ENCODE measurements around the gene PLCB4. TPM values are rescaled to one million over a fixed set of nuclear protein-coding genes. Genes with fewer than 3 reads are reported as not detected.
A peak's percentile ranks its signal among the peaks of the same experiment; 100 is the strongest.
"Not testable (repeated sequence)": the region's sequence is repeated elsewhere in the genome, so short reads cannot be mapped to it uniquely, and the experiment has no call there.

PLCB4 gene
- polyA plus RNA-seq (ENCODE audit: insufficient read length in 3 of 3), result 10 to 100 TPM; 13.1 to 15.7 (median 13.9) TPM

- peak; percentile 33 to 42 (median 38) for DNase-seq (ENCODE audit: low read depth in 3 of 3, low spot score in 2 of 3)
Observed at GRCh38 chr20:9068841-9069663, at the start of gene PLCB4. PLCB4 (plus strand) TSS chr20:9069087; CDS start chr20:9307815, 238,728 bp downstream.

GRCh38 chr20:9019833-9020232, 49.1 kb upstream of the PLCB4 start:
- no peak for DNase-seq (ENCODE audit: low read depth in 3 of 3, low spot score in 2 of 3)

GRCh38 chr20:9021216-9021615, 47.7 kb upstream of the PLCB4 start:
- DNase-seq (ENCODE audit: low read depth in 3 of 3, low spot score in 2 of 3), result no peak

DNA sequence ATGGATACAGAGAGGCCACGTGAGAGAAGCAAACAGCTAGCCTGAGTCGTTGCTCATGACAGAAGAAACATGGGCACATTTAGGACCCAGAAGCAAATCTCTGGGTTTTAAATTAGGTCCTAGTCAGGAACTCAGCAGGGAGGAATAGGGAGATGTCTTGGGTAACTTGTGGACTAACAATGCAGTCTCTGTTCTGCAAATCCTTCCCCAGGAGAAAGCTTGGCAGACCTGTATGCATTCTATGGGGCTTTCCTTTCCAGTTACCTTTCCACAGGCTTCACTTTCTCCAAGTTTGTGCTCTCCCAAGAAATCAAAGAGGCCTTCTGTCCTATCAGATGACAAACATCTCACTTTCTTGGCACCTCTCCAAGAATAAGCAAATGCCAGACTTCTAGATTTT, 47.2 kb upstream of the PLCB4 start:
- DNase-seq (ENCODE audit: low read depth in 3 of 3, low spot score in 2 of 3), result no peak

DNA sequence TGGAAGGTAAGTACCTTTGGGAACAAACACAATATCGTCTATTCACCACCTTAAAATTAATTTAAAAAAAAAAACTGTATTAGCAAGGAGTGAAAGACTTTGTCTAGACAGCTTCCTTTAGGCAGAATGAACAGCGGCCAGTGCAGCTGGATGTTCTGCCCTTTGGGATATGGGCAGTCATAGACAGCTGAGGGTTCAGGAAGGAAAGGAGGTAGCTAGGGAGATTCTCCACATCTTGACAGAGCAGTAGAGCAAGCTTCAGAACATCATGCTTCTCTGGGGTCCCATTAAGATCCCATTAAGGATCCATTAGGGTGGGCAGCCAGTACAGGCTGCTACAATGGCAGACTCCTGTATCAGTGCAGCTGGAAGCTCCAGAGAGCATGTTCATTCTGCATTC, 46.5 kb upstream of the PLCB4 start:
- no peak for DNase-seq (ENCODE audit: low read depth in 3 of 3, low spot score in 2 of 3)

DNA sequence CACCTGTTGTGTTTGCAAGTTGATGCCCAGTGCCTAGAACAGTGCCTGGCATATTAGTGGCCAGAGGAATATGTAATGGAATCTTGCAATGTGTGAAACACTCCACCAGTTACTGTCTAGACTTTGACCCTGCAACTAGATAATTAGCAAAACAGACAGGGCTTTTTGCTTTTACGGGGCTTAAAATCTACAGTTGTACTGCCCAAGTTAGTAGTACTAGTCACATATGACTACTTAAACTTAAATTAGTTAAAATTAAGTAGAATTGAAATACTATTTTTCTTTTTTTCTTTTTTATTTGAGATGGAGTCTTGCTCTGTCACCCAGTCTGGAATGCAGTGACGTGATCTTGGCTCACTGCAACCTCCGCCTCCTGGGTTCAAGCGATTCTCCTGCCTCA, 44.3 kb upstream of the PLCB4 start:
- no peak for DNase-seq (ENCODE audit: low read depth in 3 of 3, low spot score in 2 of 3)

DNA sequence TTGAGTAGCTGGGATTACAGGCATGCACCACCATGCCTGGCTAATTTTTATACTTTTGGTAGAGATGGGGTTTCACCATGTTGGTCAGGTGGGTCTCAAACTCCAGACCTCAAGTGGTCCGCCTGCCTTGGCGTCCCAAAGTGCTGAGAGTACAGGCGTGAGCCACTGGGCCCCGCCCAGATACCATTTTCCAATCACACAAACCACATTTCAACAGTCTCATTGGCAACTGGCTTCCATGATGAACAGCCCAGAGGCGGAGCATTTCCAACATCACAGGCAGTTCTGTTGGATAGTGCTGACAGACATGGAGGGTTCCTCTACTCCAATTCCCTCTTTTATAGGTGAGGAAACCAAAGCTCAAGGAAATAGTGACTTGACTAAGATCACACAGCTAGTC, 43.9 kb upstream of the PLCB4 start:
- DNase-seq (ENCODE audit: low read depth in 3 of 3, low spot score in 2 of 3), result no peak

DNA sequence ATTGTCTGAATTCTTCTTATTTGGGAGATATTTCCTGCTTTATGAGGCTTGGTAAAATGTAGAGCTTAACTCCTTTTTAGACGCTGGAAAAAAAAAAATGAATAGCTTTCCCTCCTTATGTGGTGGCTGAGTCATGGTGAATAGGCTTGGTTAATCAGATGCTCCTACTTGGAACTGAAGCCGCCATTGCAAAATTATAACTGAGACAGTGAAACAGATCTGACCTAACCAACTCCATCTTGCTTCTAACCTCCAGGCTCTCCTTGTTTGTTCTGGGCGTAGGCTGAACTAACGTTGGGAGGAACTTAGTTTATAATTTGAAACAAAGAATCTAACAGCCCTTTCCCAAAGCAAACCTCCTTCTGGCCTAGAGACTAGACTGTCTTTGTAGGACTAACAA, 43.2 kb upstream of the PLCB4 start:
- DNase-seq (ENCODE audit: low read depth in 3 of 3, low spot score in 2 of 3), result no peak

DNA sequence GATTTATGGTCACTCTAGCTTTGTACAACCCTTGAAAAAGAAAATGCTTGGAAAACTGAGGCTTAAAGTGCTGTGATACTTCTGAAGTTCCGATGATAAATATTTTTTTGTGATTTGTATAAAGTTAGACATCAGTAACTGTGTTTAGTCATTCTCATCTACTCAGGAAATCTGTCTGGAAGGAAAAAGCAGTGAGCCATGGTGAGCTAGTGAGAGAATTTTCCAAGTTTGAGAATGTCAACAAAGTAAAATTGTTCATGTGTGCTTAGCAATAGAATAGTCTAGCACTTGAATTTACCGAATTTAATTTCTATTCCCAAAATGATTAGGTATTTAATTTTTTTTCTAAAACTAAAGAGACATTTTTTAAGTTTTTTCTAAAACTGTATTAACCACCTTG, 41.3 kb upstream of the PLCB4 start:
- DNase-seq (ENCODE audit: low read depth in 3 of 3, low spot score in 2 of 3), result no peak

- DNase-seq (ENCODE audit: low read depth in 3 of 3, low spot score in 2 of 3), result no peak
Observed at GRCh38 chr20:9028419-9028818, 40.5 kb upstream of the PLCB4 start.

DNA sequence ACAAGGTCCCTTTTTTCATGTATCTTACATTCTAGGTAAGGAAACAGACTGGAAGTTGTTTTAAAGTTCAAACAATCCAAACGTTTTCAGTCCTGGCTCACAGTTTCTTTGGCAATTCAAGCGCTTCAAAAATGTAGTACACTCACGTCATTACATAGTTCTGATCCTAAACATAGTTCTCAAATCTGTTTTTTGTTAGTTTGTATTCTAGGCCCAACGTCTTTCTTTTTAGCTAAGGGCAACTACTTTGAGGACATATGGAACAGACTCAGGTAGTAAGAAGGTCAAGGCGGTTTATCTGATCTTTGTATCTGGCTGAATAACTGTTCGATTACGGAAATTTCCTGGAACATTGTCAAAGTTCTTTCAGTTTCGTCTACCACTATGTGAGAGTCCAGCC, 36.9 kb upstream of the PLCB4 start:
- no peak for DNase-seq (ENCODE audit: low read depth in 3 of 3, low spot score in 2 of 3)

- no peak for DNase-seq (ENCODE audit: low read depth in 3 of 3, low spot score in 2 of 3)
Observed at GRCh38 chr20:9032758-9033157, 36.1 kb upstream of the PLCB4 start.

GRCh38 chr20:9035126-9035525, 33.8 kb upstream of the PLCB4 start:
- DNase-seq (ENCODE audit: low read depth in 3 of 3, low spot score in 2 of 3), result no peak

GRCh38 chr20:9036593-9036992, 32.3 kb upstream of the PLCB4 start:
- DNase-seq (ENCODE audit: low read depth in 3 of 3, low spot score in 2 of 3), result no peak

DNA sequence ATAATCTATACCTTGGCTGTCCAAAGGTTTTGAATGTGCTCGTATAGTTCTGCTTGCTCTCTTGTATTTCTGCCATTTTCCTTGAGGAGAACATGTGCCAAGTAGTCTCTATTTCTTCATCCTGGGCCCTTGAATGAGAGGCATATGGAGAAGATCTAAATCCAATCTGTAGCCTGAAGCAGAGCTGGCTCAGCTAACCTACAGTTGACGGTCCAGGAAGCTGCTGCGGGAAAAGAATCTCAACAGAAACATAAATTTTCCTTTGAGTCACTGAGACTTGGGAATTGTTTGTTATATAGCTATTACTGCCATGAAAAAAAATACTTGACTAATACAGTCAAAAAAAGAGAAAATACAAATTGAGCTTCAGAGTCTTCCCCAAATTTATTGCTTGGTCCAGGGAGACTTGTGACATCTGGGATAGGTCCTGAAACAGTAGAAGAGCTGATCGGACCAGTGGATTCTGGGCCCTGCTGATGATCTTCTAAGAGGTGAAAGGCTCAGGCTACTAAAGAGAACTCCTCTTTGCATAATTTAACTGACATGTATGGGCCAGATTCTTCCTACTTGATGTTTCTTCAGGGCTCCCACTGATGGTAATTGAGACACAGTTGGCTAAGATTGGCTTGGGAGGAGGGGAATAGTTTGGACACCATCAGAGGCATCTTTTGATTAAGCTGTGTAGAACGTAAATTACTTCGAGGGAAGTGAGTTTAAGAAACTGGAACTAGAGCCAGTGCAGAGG, 29.9 kb upstream of the PLCB4 start:
- DNase-seq (ENCODE audit: low read depth in 3 of 3, low spot score in 2 of 3), result peak in 1 of 3 donors; percentile 12

DNA sequence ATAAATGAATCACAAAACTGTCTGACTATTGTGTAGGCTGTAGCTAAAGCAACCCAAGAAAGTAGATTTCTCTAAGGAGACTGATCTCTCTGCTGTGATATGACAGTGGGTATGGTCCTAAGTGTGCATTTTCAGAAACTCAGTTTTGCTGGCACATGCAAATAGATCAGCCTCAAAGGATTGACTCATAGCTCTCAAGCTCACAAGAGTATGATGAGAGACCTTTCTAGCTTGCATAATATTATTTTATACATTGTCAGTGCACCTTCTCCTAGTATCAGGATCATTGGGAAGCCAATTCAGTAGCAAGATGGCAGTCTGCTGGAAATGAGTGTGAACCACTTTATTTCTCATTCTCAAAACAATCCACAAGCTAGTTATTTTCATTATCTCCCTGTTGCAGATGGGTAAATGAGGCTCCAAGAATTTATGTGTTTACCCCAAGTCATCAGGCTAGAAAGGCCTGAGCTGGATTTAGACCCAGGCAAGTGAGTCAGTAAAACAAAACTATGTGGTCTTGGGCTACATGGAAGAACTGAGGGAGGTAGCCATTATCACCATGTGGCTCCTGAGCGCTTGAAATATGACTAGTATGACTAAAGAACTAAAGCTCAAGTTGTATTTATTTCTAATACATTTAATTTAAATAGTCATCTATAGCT, 27.9 kb upstream of the PLCB4 start:
- DNase-seq (ENCODE audit: low read depth in 3 of 3, low spot score in 2 of 3), result no peak

DNA sequence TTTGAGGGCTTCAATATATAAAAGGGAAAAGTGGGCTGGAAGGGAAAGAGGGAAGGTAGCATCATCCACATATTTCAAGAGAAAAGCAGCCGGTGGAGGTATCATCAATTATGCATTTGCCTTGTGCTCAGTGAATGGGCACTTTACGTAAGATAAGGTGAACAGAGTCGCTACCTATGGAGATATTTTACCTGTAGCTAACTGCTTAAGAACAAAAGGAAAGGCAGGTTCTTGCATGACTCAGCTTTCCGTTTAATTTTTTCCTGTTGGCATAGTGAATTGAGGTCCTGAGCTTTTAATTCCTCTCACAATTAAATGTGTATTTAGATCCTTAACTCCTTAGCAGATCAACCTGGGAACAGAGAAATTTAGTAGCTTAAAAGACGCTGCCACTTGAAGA, 25.5 kb upstream of the PLCB4 start:
- DNase-seq (ENCODE audit: low read depth in 3 of 3, low spot score in 2 of 3), result no peak

- DNase-seq (ENCODE audit: low read depth in 3 of 3, low spot score in 2 of 3), result not testable (repeated sequence)
Observed at GRCh38 chr20:9047928-9048327, 21.0 kb upstream of the PLCB4 start.

- no peak for DNase-seq (ENCODE audit: low read depth in 3 of 3, low spot score in 2 of 3)
Observed at GRCh38 chr20:9051508-9051907, 17.4 kb upstream of the PLCB4 start.

GRCh38 chr20:9052136-9052535, 16.8 kb upstream of the PLCB4 start:
- no peak for DNase-seq (ENCODE audit: low read depth in 3 of 3, low spot score in 2 of 3)

DNA sequence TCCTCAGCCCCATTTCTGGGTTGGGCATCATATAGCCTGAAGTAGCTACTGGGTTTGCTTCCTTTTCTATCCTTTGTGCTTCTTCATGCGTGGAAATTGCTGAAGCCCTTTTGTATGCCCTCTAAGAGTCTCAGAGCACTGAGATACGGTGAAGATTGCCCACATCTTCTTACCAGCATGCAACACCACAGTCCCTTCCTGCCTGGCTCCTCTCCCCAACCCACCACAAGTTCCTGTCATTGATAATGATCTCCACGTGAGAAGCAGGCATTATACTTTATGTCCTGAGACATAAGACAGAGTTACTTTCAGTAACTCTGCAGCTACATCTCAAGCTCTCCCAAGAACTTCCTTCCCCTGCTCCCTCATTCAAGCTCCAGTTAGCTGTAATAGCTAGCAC, 15.8 kb upstream of the PLCB4 start:
- no peak for DNase-seq (ENCODE audit: low read depth in 3 of 3, low spot score in 2 of 3)

DNA sequence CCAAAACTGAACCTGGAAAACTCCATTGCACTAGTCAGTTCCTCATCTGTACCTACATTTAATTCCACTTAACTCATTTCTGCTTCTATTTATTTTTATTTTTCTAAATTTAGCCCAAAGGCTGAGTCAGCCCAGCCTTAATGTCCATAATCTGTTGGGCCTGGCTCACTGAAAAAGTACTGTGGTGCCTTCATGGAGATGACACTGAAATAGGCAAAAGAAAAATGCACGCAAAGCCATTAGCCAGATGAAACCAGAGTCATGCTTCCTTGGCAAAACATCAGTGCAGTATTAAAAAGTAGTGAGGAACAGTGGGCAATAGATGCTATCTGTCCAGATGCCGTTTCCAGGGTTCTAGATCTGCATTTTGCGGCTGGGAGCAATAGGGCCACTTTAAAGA, 14.7 kb upstream of the PLCB4 start:
- DNase-seq (ENCODE audit: low read depth in 3 of 3, low spot score in 2 of 3), result no peak
